DND-41 (cell line): ENCODE results near the gene HEMK1.

ENCODE experiments used
- ATAC-seq: fragments of 200-7000 bp; cut with Tn5 transposase; 3 replicates; pipeline ENCODE4 v1.9.1; 2021; ENCODE audit warnings: low read depth; ENCODE audit not compliant: insufficient read depth
- DNase-seq: peaks from one replicate; pipeline ENCODE4 v3.0.0-alpha.2; 2020
- H2AFZ ChIP-seq: 2 replicates; pipeline ENCODE4 v1.6.0; 2012; ENCODE audit warnings: low read depth, low read length
- H3K27ac ChIP-seq: 2 replicates; pipeline ENCODE4 v1.5.1; 2012; ENCODE audit warnings: low read length, inconsistent platforms
- H3K27me3 ChIP-seq: fragments of 200-600 bp; sonication (generic); 2 replicates; pipeline ENCODE4 v1.6.0; 2012; ENCODE audit warnings: low read length, mild to moderate bottlenecking, inconsistent platforms; ENCODE audit not compliant: insufficient read depth, poor library complexity
- H3K36me3 ChIP-seq: 2 replicates; pipeline ENCODE4 v1.5.1; 2012; ENCODE audit warnings: low read length, inconsistent platforms; ENCODE audit not compliant: insufficient read depth
- H3K4me1 ChIP-seq: 2 replicates; pipeline ENCODE4 v1.5.1; 2012; ENCODE audit warnings: mild to moderate bottlenecking, low read length; ENCODE audit not compliant: insufficient read depth
- H3K4me2 ChIP-seq: 2 replicates; pipeline ENCODE4 v1.6.0; 2012; ENCODE audit warnings: mild to moderate bottlenecking, moderate library complexity, low read length, inconsistent platforms; ENCODE audit not compliant: insufficient read depth
- H3K4me3 ChIP-seq, 2 experiments: fragments of 200-600 bp in 1 of 2; shearing (Covaris generic) in 1 of 2; 2 replicates each; pipeline ENCODE4 v1.5.1; 2012 to 2016; ENCODE audit warnings: inconsistent platforms in 2 of 2, low read length in 2 of 2, mild to moderate bottlenecking in 2 of 2, low read depth in 1 of 2, moderate library complexity in 1 of 2
- H3K79me2 ChIP-seq: 2 replicates; pipeline ENCODE4 v1.6.0; 2012; ENCODE audit warnings: low read length, inconsistent platforms; ENCODE audit not compliant: insufficient read depth
- H3K9ac ChIP-seq: 2 replicates; pipeline ENCODE4 v1.6.0; 2012; ENCODE audit warnings: low read depth, mild to moderate bottlenecking, inconsistent platforms, low read length, moderate library complexity
- H3K9me3 ChIP-seq: 2 replicates; pipeline ENCODE4 v1.5.1; 2012; ENCODE audit warnings: low read length, moderate library complexity, mild to moderate bottlenecking, inconsistent platforms; ENCODE audit not compliant: insufficient read depth, severe bottlenecking
- H4K20me1 ChIP-seq: 2 replicates; pipeline ENCODE4 v1.6.0; 2012; ENCODE audit warnings: low read length; ENCODE audit not compliant: insufficient read depth
- CTCF ChIP-seq: IDR thresholded peaks from 2 replicates; pipeline ENCODE4 v1.5.1; 2012; ENCODE audit warnings: borderline replicate concordance, low read length, moderate library complexity, mild to moderate bottlenecking; ENCODE audit not compliant: poor library complexity, severe bottlenecking; ENCODE audit errors: extremely low read depth
- EZH2 ChIP-seq: IDR thresholded peaks from 3 replicates; pipeline ENCODE4 v1.6.1; 2012; ENCODE audit warnings: borderline replicate concordance, low read depth, mild to moderate bottlenecking, moderate library complexity, low read length, inconsistent platforms; ENCODE audit not compliant: severe bottlenecking

The HEMK1 gene

GRCh38 chr3:50623840-50624474 is 54.6 kb downstream of the HEMK1 start:
- peak overlapping the region in 1 of 2 experiments; percentile 45; a peak in 2 of 4 replicates for H3K4me3 ChIP-seq
- peak overlapping the region; percentile 56 for H3K4me2 ChIP-seq
- peak; percentile 75 for ATAC-seq
- peaks cover 38% of the 10 kb centered on the region for H4K20me1 ChIP-seq
- peak overlapping the region; percentile 56 for H3K9ac ChIP-seq
- peak overlapping the region; percentile 98 for H3K27ac ChIP-seq
- no peaks in the 10 kb centered on the region for H3K27me3 ChIP-seq
- H3K9me3 ChIP-seq = no peaks in the 10 kb centered on the region
- H3K79me2 ChIP-seq = peaks cover 99% of the 10 kb centered on the region
- H3K36me3 ChIP-seq = peaks cover 90% of the 10 kb centered on the region
- no peak for TF ChIP-seq EZH2
- TF ChIP-seq CTCF = no peak
- DNase-seq = peak; percentile 91
- H3K4me1 ChIP-seq = peaks cover 100% of the 10 kb centered on the region
- H2AFZ ChIP-seq = no peak overlapping the region

- ATAC-seq (no peak), DNase-seq (no peak)
- TF ChIP-seq EZH2 (no peak), CTCF (no peak)
- Histone ChIP-seq H3K4me2 (peak overlapping the region; percentile 56), H3K4me3 (peak overlapping the region in 1 of 2 experiments; percentile 45; a peak in 2 of 4 replicates), H3K36me3 (peaks cover 90% of the 10 kb centered on the region), H3K27me3 (no peaks in the 10 kb centered on the region), H3K9me3 (no peaks in the 10 kb centered on the region), H4K20me1 (peaks cover 45% of the 10 kb centered on the region), H3K9ac (peak overlapping the region; percentile 56), H3K79me2 (peaks cover 99% of the 10 kb centered on the region), H3K4me1 (peaks cover 100% of the 10 kb centered on the region), H2AFZ (no peak overlapping the region), H3K27ac (peak overlapping the region; percentile 98)
These were observed 55.3 kb downstream of the HEMK1 start for GRCh38 chr3:50624634-50625033.

GRCh38 chr3:50625231-50626182 is 56.2 kb downstream of the HEMK1 start:
- H3K27ac ChIP-seq = peak overlapping the region; percentile 98
- no peak for ATAC-seq
- TF ChIP-seq EZH2 (no peak), CTCF (no peak)

More at GRCh38 chr3:50625231-50626182, 56.2 kb downstream of the HEMK1 start:
- Histone ChIP-seq H3K27me3 (no peaks in the 10 kb centered on the region), H3K9ac (peak overlapping the region; percentile 56), H4K20me1 (peaks cover 53% of the 10 kb centered on the region), H3K4me1 (peaks cover 100% of the 10 kb centered on the region), H3K36me3 (peaks cover 90% of the 10 kb centered on the region), H3K79me2 (peaks cover 99% of the 10 kb centered on the region), H3K9me3 (no peaks in the 10 kb centered on the region), H3K4me3 (peak overlapping the region in 1 of 2 experiments; percentile 45; a peak in 2 of 4 replicates), H3K4me2 (peak overlapping the region; percentile 56), H2AFZ (no peak overlapping the region)
- peak; percentile 56 for DNase-seq
